Fibroblast of skin of abdomen (primary cell): Measurements from ENCODE around the gene KIF25.

Experiments used
- DNase-seq: peaks from one replicate; pipeline ENCODE4 v3.0.0-alpha.2; 2013

The KIF25 gene

GRCh38 chr6:168020242-168020641 lies 22.8 kb downstream of the KIF25 start:
- DNase-seq, result no peak

GRCh38 chr6:168021581-168021980 lies 24.1 kb downstream of the KIF25 start:
- DNase-seq, result no peak

GRCh38 chr6:168022488-168023321 lies 25.2 kb downstream of the KIF25 start:
- no peak for DNase-seq

GRCh38 chr6:168024951-168025510 lies 27.6 kb downstream of the KIF25 start:
- DNase-seq, result no peak

GRCh38 chr6:168025831-168026710 lies 28.6 kb downstream of the KIF25 start:
- no peak for DNase-seq

GRCh38 chr6:168026925-168027324 lies 29.5 kb downstream of the KIF25 start:
- DNase-seq, result no peak

- no peak for DNase-seq
Measured at GRCh38 chr6:168027521-168027920, 30.1 kb downstream of the KIF25 start.

GRCh38 chr6:168028181-168028580 lies 30.7 kb downstream of the KIF25 start:
- DNase-seq, result no peak

GRCh38 chr6:168029459-168030217 lies 32.2 kb downstream of the KIF25 start:
- no peak for DNase-seq

GRCh38 chr6:168030218-168030746 lies 32.8 kb downstream of the KIF25 start:
- no peak for DNase-seq

GRCh38 chr6:168030908-168031307 lies 33.4 kb downstream of the KIF25 start:
- DNase-seq, result no peak

GRCh38 chr6:168031411-168031971 lies 34.0 kb downstream of the KIF25 start:
- peak; percentile 88 for DNase-seq

GRCh38 chr6:168032005-168032760 lies 34.7 kb downstream of the KIF25 start:
- DNase-seq, result peak; percentile 93

- no peak for DNase-seq
Measured at GRCh38 chr6:168033791-168034190, 36.3 kb downstream of the KIF25 start.

GRCh38 chr6:168034537-168034936 lies 37.1 kb downstream of the KIF25 start:
- DNase-seq, result no peak

GRCh38 chr6:168035098-168035660 lies 37.7 kb downstream of the KIF25 start:
- peak; percentile 88 for DNase-seq

GRCh38 chr6:168035661-168036545 lies 38.4 kb downstream of the KIF25 start:
- DNase-seq, result peak; percentile 13

- DNase-seq, result no peak
Measured at GRCh38 chr6:168037242-168037641, 39.8 kb downstream of the KIF25 start.

GRCh38 chr6:168037856-168038255 lies 40.4 kb downstream of the KIF25 start:
- no peak for DNase-seq
